OCI-LY1 (cell line): Measurements from ENCODE around the gene RAB15.

Experiments
- H2AFZ ChIP-seq: fragments of 200-600 bp; sonication (generic), shearing (Covaris generic); 2 replicates; pipeline ENCODE4 v1.6.0; 2014; ENCODE audit warnings: antibody characterized with exemption, mild to moderate bottlenecking, low read length
- H3F3A ChIP-seq: fragments of 200-600 bp; sonication (generic), shearing (Covaris generic); 2 replicates; pipeline ENCODE4 v1.6.0; 2014; ENCODE audit warnings: mild to moderate bottlenecking, antibody characterized with exemption, low read length, moderate library complexity; ENCODE audit not compliant: insufficient read depth
- H3K27ac ChIP-seq: fragments of 200-600 bp; sonication (generic); 2 replicates; pipeline ENCODE4 v1.5.1; 2014; ENCODE audit warnings: low read length, mixed run types, mild to moderate bottlenecking, low read depth; ENCODE audit not compliant: poor library complexity, severe bottlenecking
- H3K27me3 ChIP-seq: fragments of 200-600 bp; sonication (generic); 2 replicates; pipeline ENCODE4 v1.6.0; 2014; ENCODE audit warnings: antibody characterized with exemption, mild to moderate bottlenecking, low read length, moderate library complexity; ENCODE audit not compliant: insufficient read depth
- H3K36me3 ChIP-seq: fragments of 200-600 bp; sonication (generic); 2 replicates; pipeline ENCODE4 v1.6.1; 2014; ENCODE audit warnings: mild to moderate bottlenecking, antibody characterized with exemption, low read length, moderate library complexity, mixed read lengths; ENCODE audit not compliant: insufficient read depth
- H3K4me1 ChIP-seq: fragments of 200-600 bp; sonication (generic); 2 replicates; pipeline ENCODE4 v1.5.1; 2014; ENCODE audit warnings: mild to moderate bottlenecking, low read length, moderate library complexity; ENCODE audit not compliant: insufficient read depth, severe bottlenecking
- H3K4me2 ChIP-seq: fragments of 200-600 bp; sonication (generic), shearing (Covaris generic); 2 replicates; pipeline ENCODE4 v1.6.1; 2014; ENCODE audit warnings: low read length
- H3K4me3 ChIP-seq: fragments of 200-600 bp; sonication (generic); 2 replicates; pipeline ENCODE4 v1.5.1; 2014; ENCODE audit warnings: low read length, low read depth, mild to moderate bottlenecking, mixed read lengths; ENCODE audit not compliant: poor library complexity, severe bottlenecking
- H3K79me2 ChIP-seq: fragments of 200-600 bp; shearing (Covaris generic); 2 replicates; pipeline ENCODE4 v1.6.1; 2016; ENCODE audit warnings: mixed run types, low read length, mixed read lengths; ENCODE audit not compliant: insufficient read depth
- H3K9ac ChIP-seq: fragments of 200-600 bp; sonication (generic), shearing (Covaris generic); 2 replicates; pipeline ENCODE4 v1.6.1; 2014; ENCODE audit warnings: mild to moderate bottlenecking, low read length, mixed read lengths
- H3K9me2 ChIP-seq: fragments of 200-600 bp; sonication (generic), shearing (Covaris generic); 2 replicates; pipeline ENCODE4 v1.6.1; 2014; ENCODE audit warnings: low read depth, mild to moderate bottlenecking, low read length, mixed read lengths
- H3K9me3 ChIP-seq: fragments of 200-600 bp; shearing (Covaris generic); 2 replicates; pipeline ENCODE4 v1.6.1; 2014; ENCODE audit warnings: low read length, mixed read lengths
- H4K20me1 ChIP-seq: fragments of 200-600 bp; sonication (generic), shearing (Covaris generic); 2 replicates; pipeline ENCODE4 v1.6.0; 2016; ENCODE audit warnings: mild to moderate bottlenecking, low read length; ENCODE audit not compliant: insufficient read depth
- EZH2 ChIP-seq: fragments of 200-600 bp; sonication (generic), shearing (Covaris generic); IDR thresholded peaks from 2 replicates; pipeline ENCODE4 v1.8.0; 2017; ENCODE audit warnings: borderline replicate concordance, mixed run types, mild to moderate bottlenecking, antibody characterized with exemption, low read length, moderate library complexity, mixed read lengths
- TF ChIP-seq, protein P1 (sequence below): fragments of 200-600 bp; sonication (generic), shearing (Covaris generic); IDR thresholded peaks from 2 replicates; pipeline ENCODE4 v1.5.1; 2017; ENCODE audit warnings: mild to moderate bottlenecking, antibody characterized with exemption, low read length, moderate library complexity, mixed read lengths

The RAB15 gene

DNA sequence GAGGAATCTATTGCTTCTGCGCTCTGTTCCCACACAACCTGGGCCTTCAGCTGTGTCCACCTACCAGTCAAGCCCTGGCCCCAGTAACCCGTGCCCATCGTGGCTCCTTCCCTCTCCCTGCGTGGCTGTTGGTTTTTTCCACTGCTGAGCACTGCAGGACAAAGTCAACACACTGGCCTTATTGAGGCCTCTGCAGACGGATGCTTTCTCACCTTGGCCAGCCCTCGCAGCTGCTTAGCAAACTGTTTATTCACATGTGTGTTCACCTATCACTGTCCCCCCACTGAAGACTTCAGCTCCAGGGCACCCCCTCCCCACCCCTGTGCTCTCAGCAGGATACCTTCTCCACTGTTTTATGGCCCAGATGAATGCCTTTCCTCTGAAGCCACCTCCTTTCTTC is 16.8 kb downstream of the RAB15 start:
- Histone ChIP-seq H3K4me1 (no peaks in the 10 kb centered on the region), H3K27me3 (no peaks in the 10 kb centered on the region), H3K79me2 (no peaks in the 10 kb centered on the region), H4K20me1 (no peaks in the 10 kb centered on the region), H3K9me2 (no peaks in the 10 kb centered on the region), H3K4me2 (no peak overlapping the region), H3K9ac (no peak overlapping the region), H3F3A (no peaks in the 10 kb centered on the region), H2AFZ (no peak overlapping the region), H3K36me3 (no peaks in the 10 kb centered on the region), H3K4me3 (no peak overlapping the region), H3K27ac (no peak overlapping the region), H3K9me3 (no peaks in the 10 kb centered on the region)
- no peak for TF ChIP-seq EZH2
- TF ChIP-seq, protein P1, sequence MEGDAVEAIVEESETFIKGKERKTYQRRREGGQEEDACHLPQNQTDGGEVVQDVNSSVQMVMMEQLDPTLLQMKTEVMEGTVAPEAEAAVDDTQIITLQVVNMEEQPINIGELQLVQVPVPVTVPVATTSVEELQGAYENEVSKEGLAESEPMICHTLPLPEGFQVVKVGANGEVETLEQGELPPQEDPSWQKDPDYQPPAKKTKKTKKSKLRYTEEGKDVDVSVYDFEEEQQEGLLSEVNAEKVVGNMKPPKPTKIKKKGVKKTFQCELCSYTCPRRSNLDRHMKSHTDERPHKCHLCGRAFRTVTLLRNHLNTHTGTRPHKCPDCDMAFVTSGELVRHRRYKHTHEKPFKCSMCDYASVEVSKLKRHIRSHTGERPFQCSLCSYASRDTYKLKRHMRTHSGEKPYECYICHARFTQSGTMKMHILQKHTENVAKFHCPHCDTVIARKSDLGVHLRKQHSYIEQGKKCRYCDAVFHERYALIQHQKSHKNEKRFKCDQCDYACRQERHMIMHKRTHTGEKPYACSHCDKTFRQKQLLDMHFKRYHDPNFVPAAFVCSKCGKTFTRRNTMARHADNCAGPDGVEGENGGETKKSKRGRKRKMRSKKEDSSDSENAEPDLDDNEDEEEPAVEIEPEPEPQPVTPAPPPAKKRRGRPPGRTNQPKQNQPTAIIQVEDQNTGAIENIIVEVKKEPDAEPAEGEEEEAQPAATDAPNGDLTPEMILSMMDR = no peak

DNA sequence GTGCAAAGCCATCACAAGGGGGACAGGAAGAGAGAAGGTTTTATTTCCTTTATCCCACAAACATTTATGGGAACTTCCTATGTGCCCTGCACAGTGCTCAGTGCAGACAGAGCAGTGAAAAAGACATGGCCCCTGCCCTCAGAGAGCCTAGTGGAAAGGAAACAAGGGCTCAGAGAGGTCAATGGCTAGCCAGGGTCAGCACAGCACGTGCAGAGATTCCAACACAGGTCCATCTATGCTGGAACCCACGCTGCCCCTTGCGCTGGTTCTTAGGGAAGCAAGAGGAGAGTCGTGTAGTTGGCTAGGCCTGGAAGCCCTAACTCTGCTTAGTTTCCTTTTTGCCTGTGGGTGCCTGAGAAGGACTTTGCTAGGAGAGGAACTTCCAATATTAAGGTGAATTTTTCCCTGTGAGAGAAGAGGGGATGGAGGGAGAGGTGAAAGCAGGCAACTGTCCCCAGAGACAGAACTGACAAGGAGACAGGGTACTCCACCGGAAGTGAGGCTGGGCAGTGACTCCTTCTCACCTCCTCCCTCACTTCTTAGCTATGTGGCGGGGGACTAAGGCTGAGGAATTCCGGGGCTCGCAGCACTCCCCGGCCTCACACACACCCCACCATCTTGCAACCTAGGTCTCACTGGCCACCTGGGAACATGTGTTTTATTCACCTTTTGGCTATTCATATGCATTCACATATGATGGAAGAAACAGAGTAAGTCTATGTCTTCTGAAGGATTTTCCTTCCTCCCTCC is 17.5 kb downstream of the RAB15 start:
- Histone ChIP-seq H3K9ac (no peak overlapping the region), H4K20me1 (no peaks in the 10 kb centered on the region), H3K79me2 (no peaks in the 10 kb centered on the region), H3F3A (no peaks in the 10 kb centered on the region), H3K27me3 (no peaks in the 10 kb centered on the region), H3K27ac (no peak overlapping the region), H2AFZ (no peak overlapping the region), H3K4me2 (no peak overlapping the region), H3K36me3 (no peaks in the 10 kb centered on the region), H3K9me3 (no peaks in the 10 kb centered on the region), H3K4me3 (no peak overlapping the region), H3K9me2 (no peaks in the 10 kb centered on the region), H3K4me1 (no peaks in the 10 kb centered on the region)
- TF ChIP-seq EZH2 = no peak
- TF ChIP-seq, protein P1 = no peak

DNA sequence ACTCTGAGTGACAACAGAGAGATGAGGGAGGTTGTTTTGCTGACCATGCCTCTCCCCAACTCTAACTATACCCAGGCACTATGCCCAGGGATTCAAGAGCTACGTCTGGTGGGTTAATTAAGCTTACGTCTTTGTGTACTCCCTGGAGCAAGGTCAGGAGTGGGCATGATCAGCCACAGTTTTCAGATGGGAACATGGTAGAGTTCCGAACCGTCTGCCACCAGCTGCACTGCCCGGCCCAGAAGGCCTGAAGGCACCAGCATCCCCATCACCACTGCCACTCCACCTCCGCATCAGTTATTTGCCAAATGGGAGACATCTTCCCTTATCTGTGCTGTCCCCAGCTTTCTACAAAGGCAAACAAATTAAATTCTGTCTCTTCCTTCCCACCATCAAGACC is 18.5 kb downstream of the RAB15 start:
- Histone ChIP-seq H2AFZ (no peak overlapping the region), H3K4me1 (no peaks in the 10 kb centered on the region), H3K79me2 (no peaks in the 10 kb centered on the region), H3K36me3 (no peaks in the 10 kb centered on the region), H3K4me2 (no peak overlapping the region), H3K9ac (no peak overlapping the region), H3F3A (no peaks in the 10 kb centered on the region), H4K20me1 (no peaks in the 10 kb centered on the region), H3K9me3 (no peaks in the 10 kb centered on the region), H3K27ac (no peak overlapping the region), H3K4me3 (no peak overlapping the region), H3K9me2 (no peaks in the 10 kb centered on the region), H3K27me3 (no peaks in the 10 kb centered on the region)
- TF ChIP-seq, protein P1 = no peak
- TF ChIP-seq EZH2 = no peak
